AG04450 (cell line): ENCODE data around the gene EFNA5. TPM values are rescaled to one million over a fixed set of nuclear protein-coding genes. Genes with fewer than 3 reads are reported as not detected.

Source experiments
- CTCF ChIA-PET: fragments of 300-600, 350-600 bp; formaldehyde crosslinking; extraction: SDS; loops from one replicate; lab custom pipeline; 2022; ENCODE audit warnings: antibody characterized with exemption, inconsistent platforms; lab: Charles Lee
- POLR2A ChIA-PET: fragments of 350-600 bp; formaldehyde crosslinking; extraction: SDS; loops from one replicate; lab custom pipeline; 2021; ENCODE audit warnings: antibody characterized with exemption, inconsistent platforms; lab: Yijun Ruan, JAX
- DNase-seq: peaks from one replicate; pipeline ENCODE4 v3.0.0-alpha.2; 2011; ENCODE audit warnings: low read depth, low spot score
- H3K27ac ChIP-seq: one replicate; pipeline ENCODE4 v1.5.1; 2012; ENCODE audit warnings: low read depth, low read length, control low read depth
- H3K27me3 ChIP-seq: one replicate; pipeline ENCODE4 v1.6.0; 2012; ENCODE audit warnings: low read length; ENCODE audit not compliant: control insufficient read depth, insufficient read depth
- H3K4me3 ChIP-seq: 2 replicates; pipeline ENCODE4 v1.5.1; 2011; ENCODE audit warnings: mild to moderate bottlenecking, low read depth, low read length, control low read depth
- H3K9me3 ChIP-seq: 2 replicates; pipeline ENCODE4 v1.5.1; 2012; ENCODE audit warnings: low read length; ENCODE audit not compliant: control insufficient read depth, insufficient read depth
- CTCF ChIP-seq: IDR thresholded peaks from 2 replicates; pipeline ENCODE4 v1.5.1; 2011; ENCODE audit warnings: low read depth, low read length, control low read depth, inconsistent platforms
- polyA plus RNA-seq: library from polyadenylated mRNA; depleted of rRNA; stranded (reverse); fragments of >200 nt; gene quantifications from 2 replicates; pipeline ENCODE4 v1.2.3, GENCODE V29; 2011

Gene EFNA5
- polyA plus RNA-seq, 1 experiment = 3.0 TPM

GRCh38 chr5:107404595-107405374 lies 266.0 kb downstream of the EFNA5 start:
- Histone ChIP-seq H3K27me3 (no peaks in the 10 kb centered on the region), H3K27ac (no peak overlapping the region), H3K9me3 (no peaks in the 10 kb centered on the region), H3K4me3 (no peak overlapping the region)
- no peak for DNase-seq
- POLR2A ChIA-PET = no interaction called here
- CTCF ChIA-PET = interaction anchor here (0.6 to 2.1 kb wide), 2 partner anchors 167 to 689 kb away, joined by 3 to 8 read pairs; no protein-coding TSS in a partner anchor
- no peak for TF ChIP-seq CTCF

GRCh38 chr5:107403228-107403953 lies 267.3 kb downstream of the EFNA5 start:
- TF ChIP-seq CTCF = no peak
- H3K27me3 ChIP-seq = no peaks in the 10 kb centered on the region
- H3K27ac ChIP-seq = no peak overlapping the region
- no peak overlapping the region for H3K4me3 ChIP-seq
- no peaks in the 10 kb centered on the region for H3K9me3 ChIP-seq
- ChIA-PET POLR2A (interaction anchor here (0.5 kb wide), 1 partner anchor 24 kb away, joined by 5 read pairs; no protein-coding TSS in a partner anchor), CTCF (interaction anchor here (0.6 to 2.1 kb wide), 2 partner anchors 169 to 272 kb away, joined by 3 to 8 read pairs; no protein-coding TSS in a partner anchor)
- no peak for DNase-seq

GRCh38 chr5:107402434-107403227 lies 268.1 kb downstream of the EFNA5 start:
- DNase-seq = no peak
- ChIA-PET CTCF (no interaction called here), POLR2A (no interaction called here)
- Histone ChIP-seq H3K27me3 (no peaks in the 10 kb centered on the region), H3K27ac (no peak overlapping the region), H3K9me3 (no peaks in the 10 kb centered on the region), H3K4me3 (no peak overlapping the region)
- TF ChIP-seq CTCF = no peak

- Histone ChIP-seq H3K9me3 (no peaks in the 10 kb centered on the region), H3K4me3 (no peak overlapping the region), H3K27me3 (no peaks in the 10 kb centered on the region), H3K27ac (no peak overlapping the region)
- no peak for TF ChIP-seq CTCF
- ChIA-PET CTCF (interaction anchor here (1.8 kb wide), 1 partner anchor 170 kb away, joined by 6 read pairs; no protein-coding TSS in a partner anchor), POLR2A (no interaction called here)
- no peak for DNase-seq
Observed at GRCh38 chr5:107401470-107402122, 269.1 kb downstream of the EFNA5 start.
